NK-92 treated with Interleukin-12 subunit alpha and Interleukin-12 subunit beta, amount 100 ng/mL, for 24 hours (cell line): ENCODE data around the gene NOSIP.

ENCODE experiments used
- DNase-seq: peaks from one replicate; lab custom pipeline; 2025; lab: John Stamatoyannopoulos, UW

NOSIP gene

DNA sequence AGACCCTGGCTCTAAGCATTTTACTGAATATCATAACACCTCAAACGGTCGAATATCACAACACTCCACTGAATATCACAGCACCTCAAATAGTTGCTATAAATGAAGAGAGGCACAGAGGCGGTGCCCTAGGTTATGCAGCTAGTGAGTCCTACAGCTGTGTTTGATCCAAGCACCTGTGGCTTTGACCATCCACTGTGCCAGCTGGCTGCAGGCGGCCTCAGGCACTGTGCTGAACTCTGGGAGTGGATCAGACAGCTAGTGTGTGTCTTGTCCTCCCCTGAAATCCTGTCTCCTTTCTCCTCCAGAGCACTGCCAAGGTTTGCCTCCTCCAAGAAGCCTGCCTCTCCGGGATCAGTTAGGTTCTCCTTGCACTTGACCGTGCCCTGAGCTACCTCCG is 7.3 kb downstream of the NOSIP start:
- no peak for DNase-seq

DNA sequence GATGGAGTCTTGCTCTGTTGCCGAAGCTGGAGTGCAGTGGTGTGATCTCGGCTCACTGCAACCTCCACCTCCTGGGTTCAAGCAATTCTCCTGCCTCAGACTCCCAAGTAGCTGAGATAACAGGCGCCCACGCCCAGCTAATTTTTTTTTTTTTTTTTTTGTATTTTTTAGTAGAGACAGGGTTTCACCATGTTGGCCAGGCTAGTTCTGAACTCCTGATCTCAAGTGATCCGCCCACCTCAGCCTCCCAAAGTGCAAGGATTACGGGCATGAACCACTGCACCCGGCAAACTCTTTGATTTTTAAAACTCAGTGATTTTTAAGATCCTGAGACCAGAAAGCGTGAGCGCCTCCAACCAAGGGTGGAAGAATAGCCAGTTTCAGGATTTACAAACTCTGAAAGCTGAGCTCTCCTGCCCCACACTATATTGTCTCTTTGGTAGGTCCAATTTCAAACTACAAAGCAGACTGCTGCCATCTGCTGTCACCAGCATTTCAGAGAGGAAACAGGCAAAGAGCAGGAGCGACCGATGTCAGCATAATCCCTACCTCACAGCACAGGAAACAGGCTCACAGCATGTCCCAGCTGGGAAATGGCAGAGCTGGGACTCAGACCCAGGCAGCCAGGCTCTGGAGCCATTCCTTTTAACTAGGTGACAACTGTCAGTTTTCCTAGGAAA is 9.2 kb downstream of the NOSIP start:
- no peak for DNase-seq

DNA sequence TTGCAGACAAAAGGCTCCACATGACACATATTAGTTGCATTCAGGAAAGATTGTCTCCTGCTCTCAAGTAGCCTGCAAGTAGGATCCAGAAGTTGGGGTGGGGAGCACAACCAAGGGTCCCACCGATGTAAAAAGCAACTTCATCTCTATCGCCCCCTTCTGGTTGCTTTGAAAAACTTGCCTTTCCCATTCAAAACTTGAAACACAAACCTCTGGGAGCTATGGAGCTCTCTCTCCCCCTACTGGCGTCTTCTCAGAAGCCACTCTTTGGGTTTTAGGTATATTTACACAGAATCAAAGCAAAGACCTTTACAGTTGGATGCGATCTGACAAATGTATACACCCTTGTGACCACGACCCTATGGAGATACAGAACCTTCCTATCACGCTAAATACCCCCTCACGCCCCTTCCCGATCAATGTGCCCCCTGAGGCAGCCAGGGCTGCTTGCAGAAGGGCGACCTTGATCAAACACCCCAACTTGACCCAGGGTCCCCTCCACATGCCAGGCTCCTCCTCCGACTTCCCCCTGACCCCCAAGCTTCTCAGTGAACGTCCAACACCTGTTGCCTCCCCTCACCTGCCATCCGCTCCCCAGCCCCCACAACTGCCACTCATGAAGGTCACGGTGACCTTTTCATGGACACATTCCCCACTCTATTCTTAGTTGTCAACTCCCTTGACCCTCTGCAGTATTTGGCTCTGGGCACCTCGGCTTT is 10.1 kb downstream of the NOSIP start:
- no peak for DNase-seq

DNA sequence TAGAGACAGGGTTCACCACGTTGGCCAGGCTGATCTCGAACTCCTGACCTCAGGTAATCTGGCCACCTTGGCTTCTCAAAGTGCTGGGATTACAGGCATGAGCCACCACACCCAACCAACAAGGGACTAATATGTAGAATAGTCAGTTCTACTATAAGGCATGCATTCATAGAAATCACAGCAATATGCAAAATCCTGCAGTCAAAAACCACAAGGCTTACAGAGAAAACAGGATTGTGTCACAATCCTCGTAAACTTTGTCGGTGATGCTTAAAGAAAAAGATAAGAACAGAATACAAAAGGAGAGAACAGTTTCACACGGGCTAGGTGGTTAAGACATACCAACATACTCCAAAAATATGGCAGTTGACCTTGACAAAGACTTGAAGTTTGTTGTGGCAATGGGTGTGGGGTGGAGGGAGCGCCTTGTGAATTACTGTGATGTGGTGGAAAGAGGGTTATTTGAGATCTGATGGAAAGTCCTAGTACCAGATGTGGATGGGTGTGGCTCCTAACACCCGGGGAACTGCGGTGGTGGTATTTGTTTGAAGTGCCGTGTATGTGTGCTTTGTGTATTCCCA is 12.4 kb downstream of the NOSIP start:
- DNase-seq: no peak

DNA sequence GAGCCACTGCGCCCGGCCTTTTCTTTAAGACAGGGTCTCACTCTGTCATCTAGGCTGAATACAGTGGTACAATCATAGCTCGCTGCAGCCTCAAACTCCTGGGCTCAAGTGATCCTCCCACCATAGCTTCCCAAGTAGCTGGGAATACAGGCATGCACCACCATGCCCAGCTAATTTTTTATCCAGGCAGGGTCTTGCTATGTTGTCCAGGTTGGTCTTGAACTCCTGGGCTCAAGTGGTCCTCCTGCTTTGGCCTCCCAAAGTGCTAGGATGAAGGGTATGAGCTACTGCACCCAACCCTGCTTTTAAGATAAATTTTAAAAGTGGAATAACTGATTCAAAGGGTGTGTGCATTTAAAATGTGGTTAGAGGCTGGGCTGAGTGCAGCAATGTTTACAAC is 14.1 kb downstream of the NOSIP start:
- no peak for DNase-seq

DNA sequence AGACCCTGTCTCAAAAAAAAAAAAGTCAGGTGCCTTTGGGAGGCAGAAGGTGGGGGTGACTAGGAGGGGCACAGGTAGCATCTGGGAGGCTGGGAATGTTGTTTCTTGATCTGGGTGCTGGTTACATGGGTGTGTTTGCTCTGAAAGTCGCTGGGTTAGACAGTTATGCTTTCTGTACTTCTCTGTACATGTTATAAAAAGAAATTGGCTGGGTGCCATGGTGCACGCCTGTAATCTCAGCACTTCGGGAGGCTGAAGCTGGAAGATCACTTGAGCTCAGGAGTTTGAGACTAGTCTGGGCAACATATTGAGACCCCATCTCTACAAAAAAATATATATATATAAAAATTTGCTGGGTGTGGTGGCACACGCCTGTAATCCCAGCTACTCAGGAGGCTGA is 15.1 kb downstream of the NOSIP start:
- DNase-seq: no peak

DNA sequence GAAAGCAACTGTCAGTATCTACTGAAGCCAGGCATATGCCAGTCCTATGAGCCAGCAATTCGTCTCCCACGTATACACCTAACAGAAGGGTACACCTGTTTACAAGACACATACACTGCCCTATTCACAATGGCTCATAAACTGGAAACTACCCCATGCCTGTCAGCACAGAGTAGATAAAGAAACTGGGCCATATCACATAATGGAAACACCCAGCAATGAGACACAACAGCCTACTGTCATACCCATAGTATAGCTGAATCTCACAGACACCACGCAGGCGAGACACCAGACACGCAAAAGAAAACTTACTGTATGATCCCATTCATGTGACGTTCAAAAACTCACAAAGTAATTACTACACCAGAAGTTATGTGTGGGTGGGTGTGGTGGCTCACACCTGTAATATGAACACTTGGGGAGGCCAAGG is 15.7 kb downstream of the NOSIP start:
- no peak for DNase-seq

DNA sequence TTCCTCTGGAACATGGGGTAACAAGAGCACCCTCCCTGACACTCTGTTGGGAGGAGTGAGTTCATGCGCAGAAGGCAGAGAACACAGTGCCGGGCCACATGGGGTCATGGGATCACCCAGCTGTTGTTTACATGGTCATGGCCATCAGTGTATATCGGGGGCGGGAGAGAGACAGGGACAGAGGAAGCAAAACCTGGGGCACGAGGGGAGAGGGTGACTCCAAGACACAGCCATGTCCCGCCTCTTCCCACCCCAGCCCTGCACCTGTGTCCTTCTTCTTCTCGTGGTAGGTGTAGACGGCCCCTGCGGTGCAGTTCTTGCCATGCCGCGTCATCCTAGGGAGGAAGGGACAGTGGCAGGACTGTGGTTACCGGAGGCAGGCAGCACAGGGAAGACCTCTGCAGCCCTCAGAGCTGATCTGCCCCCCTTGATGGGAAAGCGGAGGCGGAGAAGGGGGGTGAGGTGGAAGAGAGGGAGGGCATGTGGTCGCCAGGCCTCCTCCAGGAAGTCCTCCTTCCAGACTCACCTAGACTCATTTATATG is 19.9 kb downstream of the NOSIP start:
- no peak for DNase-seq

DNA sequence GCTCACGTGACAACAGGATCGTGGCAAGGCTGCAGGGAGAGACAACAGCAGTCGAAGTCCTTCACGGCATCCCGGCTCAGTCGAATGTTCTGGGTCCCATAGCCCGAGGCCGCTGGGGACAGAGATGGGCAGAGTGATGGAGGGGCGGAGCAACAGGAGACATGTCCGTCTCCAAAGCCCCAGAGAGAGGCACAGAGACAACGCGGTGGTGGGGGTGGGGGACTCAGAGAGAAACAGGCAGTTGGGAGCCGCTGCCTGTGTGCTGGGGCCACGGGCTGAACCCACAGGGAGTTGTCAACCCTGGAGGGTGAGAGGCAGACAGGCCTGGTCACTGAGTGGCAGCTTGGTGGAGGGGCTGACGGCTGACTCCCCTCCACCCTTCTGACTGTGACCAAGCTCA is 20.4 kb downstream of the NOSIP start:
- DNase-seq: no peak

DNA sequence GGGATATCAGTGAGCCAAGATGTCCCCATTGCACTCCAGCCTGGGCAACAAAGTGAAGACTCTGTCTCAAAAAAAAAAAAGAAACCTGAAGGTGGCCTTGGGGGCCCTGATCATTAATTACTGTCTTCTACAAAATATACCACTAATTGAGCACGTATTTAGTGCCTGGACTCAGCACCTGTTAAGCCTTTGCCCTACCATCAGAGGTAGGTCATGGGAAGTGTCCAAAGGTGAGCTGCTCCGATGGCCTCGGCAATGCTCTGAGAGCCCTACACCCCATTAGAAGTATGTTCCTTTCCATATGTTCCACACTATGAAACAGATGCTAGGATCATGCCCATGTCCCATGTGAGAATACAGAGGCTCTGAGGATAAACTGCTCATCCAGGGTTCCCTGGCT is 20.9 kb downstream of the NOSIP start:
- no peak for DNase-seq

DNA sequence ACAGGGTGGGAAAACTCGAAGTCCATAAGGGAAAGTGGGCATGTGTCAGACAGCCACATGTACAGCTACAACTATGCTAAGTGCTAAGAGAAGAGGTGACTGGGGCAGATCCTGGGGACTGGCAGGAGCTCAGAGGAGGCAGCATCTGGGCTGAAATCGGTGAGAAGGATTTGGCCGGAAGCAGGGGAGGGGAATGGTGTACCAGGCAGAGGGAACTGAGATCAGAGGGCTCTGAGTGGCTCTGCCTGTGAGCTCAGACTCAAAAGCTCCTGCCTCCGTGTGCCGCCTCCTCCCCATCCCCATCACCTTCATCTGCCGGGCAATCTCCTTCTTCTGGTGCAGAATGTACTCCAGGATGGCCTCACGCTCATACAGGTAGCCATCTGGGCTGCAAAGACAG is 21.8 kb downstream of the NOSIP start:
- DNase-seq: no peak

DNA sequence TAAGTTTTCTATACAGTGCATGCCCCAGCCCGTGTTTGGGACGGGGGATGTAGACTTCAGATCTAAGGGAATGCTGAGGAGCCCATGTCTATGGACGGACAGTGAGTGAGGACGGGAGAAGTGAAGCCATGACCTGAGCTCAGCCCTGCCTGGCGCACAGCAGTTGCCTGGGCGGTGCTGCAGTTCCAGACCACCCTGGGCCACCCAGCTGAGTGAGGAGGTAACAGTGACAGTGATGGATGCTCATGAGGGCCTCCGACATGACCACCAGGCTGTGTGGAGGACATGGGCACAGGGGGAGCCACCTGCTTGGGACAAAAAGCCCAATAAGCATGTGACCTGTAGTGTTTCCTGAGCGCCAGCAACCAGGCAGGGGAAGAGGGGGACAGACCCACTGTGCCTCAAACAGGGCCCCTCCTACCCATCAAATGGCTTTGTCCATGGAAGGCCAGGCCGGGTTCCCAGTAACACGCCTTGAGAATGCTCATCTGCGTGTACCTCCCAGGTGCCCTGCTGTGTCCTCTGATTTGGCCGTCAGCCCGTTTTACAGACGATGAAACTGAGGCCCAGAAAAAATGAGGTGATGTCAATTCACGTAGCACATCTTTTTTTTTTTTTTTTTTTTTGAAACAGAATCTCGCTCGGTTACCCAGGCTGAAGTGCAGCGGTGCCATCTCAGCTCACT is 22.6 kb downstream of the NOSIP start:
- no peak for DNase-seq

DNA sequence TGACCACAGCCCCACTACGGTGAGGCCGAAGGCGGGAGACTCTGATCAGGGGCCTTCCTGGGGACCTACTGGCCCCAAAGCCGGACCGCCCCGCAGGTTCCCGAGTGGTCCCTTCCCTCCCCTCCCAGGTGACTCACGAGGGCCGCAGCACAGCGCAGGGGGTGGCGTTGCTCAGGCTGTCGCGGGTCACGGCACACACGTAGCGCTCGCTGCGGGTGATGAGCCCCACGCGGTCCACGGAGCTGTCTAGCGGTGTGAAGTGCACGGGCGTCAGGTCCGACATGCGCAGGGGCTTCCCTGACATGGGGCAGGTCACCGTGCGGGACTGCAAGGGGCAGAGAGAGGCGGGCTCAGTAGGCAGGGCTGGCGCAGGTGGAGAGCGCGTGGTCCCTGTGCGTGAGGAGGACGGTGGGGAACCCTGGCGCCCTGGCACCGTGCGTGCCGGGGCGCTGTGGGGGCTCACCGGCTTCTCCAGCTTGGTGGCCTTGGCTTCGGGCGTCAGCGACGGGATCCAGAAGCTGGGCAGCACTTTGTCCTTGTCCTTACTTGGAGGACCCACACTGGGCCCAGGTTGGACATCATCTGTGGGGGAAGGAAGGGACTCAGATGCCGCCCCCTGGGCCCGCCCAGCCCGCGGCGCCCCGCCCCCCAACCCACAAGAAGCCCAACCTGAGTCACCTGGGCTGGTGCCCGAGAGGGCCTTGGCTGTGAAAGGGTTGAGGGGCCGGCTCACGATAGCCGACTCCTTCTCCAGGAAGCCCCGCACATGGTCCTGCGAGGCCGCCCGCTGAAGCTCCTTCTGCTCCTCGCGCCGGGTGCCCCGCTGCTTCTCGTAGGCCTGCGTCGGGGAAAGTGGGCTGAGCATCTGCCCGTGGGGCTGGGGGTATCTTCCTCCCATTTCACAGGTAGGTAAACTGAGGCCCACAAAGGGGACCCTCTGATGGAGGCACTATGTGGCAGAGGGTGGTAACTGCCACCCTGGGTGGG is 23.7 kb downstream of the NOSIP start:
- no peak for DNase-seq

DNA sequence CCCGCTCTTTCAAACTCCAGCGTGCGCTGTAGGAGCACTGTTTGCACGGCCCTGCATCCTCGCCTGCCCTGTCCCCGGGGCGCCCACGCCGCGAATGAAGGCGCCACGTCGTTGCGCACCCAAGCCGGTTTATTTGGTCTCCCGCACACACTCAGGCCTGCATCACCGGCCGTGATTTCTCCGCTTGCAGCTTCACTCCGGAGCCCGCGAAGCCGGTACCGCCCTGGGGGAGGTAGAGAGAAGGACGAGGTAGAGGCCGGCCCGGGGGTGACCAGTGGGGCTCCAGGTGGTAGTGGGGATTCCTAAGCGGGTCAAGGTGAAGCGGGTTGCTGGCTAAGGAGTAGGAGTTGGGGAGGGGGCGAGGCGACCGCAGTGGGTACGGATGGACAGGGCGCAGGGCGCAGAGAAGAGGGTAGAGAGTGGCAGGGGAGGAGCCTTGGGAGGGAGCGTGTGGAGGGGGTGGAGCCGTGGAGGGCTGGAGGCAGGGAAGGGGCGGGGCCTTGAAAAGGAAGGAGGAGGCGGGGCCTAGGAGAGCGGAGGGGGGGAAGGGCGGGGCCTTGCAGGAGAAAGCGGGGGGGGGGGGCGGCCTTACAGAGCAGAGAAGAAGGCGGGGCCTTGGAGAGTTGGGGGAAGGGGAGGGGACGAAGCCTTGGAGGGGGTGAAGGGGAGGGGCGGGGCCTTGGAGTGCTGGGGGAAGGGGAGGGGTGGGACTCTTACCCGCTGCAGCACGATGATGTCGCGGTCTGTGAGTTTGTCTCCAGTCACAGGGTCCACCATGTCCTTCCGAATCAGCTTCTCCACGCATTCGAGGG is 24.6 kb downstream of the NOSIP start:
- DNase-seq: no peak

DNA sequence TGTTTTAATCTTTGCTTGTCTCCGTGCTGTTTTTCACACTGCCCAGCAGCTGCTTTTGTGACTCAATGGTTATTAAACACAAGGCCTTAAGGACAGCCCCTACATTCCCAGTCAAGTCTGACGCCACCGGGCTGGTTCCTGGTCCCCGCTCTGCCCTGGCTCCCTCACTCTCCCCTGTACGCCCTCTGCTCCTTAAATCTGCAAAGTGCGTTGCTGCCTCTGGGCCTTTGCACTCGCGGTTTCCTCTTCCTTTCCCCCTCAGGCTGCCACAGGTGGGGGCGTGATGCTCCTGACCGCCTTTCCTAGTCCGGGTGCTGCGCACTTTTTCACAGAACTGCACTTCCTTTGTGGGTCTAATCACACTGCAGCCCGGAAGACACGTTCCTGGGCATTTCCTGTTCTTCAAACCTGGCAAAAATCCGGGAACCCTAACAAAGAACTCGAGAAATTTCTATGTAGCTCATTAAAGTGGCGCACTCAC is 25.6 kb downstream of the NOSIP start:
- DNase-seq: no peak

DNA sequence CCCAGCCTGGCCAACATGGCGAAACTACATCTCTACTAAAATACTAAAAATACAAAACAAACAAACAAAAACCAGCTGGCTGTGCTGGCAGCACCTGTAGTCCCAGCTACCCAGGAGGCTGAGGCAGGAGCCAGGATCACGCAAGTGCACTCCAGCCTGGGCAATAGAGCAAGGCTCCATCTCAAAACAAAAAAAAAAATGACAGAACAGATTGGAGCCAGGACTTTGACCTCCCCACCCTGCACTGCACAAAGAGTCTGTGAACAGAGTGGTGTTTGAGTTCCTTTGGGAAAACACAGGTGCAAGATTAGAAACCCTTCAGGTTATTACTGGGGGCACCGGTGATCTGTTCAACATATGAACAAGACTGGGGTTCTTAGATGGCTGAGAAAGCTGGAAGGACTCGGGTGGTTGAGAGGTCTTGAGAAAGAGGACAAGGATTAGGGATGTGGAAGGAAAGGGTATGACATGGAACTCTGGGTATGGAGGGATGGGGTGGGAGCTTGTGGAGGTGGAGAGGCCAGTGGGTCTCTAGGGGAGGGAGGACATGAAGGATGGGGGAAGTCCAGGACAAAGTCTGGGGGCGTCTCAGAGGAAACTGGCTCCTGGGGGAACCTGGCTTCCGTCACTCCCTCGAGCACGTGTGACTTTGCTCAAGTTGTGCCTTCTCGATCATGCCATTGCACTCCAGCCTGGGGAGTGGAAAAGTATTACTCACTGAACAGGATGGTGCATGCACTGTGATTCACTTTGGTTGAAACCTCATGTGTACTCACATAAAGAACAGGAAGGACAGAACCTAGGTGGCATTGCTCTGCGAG is 26.7 kb downstream of the NOSIP start:
- DNase-seq: no peak

DNA sequence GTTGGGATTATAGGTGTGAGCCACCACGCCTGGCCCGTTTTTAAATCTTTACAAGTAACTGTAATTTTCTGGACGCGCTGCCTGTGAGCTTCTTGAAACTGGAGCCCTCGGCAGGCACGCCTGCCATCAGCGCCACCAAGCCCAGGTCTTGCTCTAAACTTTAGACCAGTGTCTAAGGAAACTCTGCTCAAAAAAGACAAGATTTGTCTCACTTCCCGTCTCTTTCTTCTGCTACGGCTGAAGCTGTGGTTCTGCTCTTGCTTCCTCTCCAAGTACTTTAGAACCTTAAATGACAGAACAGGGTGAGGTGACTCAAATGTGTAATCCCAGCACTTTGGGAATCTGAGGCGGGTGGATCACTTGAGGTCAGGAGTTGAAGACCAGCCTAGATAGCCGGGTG is 27.6 kb downstream of the NOSIP start:
- DNase-seq: no peak

DNA sequence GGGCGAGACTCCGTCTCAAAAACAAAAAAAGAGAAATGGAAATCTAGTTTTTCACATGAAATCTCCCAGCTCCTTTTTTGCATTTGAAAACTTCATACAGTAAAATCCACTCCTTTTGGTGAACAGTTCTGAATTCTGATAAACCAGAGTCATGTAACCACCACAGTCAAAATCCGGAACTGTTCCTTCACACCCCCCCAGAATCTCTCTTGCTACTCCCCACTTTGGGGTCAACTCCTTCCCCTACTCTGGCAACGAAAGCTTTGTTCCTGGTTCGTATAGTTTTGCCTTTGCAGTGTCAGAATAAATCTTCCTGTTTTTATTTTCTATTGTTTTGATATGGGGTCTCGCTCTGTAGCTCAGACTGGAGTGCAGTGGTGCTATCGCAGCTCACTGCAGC is 28.8 kb downstream of the NOSIP start:
- no peak for DNase-seq

DNA sequence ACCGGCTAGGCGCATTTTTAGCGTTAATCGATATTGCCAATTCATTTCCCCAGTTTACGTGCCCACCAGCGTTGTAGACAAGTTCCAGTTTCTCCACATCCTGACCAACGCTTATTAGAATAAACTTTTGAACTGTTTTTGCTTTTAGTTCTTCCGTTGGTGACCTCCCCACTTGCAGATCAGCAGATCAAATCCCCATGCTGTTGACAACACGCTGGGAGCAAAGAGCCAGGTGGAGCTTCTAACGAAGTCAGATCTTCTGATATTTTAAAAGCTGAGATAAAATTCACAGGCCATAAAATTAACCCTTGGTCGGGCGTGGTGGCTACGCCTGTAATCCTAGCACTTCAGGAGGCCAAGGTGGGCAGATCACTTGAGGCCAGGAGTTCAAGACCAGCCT is 31.3 kb downstream of the NOSIP start:
- DNase-seq: no peak
